HG02763 (cell line): ENCODE data around the gene COL2A1.

ENCODE experiments used
- ATAC-seq: cut with Tn5 transposase; IDR thresholded peaks from one replicate; pipeline ENCODE4 v1.9.1; 2021; ENCODE audit warnings: mild to moderate bottlenecking, moderate library complexity; ENCODE audit not compliant: unreplicated experiment

COL2A1 gene

DNA sequence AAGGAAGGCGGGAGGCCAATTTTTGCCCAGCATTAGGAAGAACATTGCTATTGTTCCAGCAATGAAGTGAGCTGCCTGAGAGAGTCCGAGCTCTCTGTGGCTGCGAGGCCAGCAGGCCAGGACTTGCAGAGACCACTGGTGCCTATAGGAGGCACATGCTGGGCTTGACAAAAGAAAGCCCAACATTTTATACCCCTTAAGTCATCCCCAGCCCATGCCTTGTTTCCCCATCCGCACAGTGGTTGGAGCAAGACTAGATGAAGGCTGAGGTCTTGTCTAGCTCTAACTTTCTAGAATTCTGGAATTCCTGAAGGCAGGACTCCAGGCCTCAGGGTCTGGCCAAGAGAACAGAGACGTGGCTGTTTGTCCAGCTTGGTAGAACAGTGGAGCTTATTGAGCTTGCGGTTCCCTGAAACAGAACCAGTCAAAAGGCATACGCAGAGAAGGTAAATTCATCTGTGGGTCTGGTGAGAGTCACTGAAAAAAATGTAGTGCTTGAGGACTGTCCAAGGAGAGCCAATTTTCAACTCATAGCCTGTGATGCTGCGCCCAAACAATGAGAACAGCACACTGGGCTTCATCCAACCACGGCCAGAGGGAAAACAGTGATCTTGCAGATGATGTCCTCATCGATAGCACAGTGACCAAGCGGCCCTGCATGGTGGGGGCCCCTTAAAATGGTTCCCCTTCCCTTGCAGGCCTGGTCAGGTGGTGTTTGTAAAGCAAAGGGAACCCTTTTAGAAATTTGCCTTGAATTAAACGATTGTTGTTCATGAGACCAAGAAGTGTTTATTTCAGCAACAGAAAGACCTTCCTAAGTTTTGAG is 27.1 kb upstream of the COL2A1 start:
- ATAC-seq = no peak

DNA sequence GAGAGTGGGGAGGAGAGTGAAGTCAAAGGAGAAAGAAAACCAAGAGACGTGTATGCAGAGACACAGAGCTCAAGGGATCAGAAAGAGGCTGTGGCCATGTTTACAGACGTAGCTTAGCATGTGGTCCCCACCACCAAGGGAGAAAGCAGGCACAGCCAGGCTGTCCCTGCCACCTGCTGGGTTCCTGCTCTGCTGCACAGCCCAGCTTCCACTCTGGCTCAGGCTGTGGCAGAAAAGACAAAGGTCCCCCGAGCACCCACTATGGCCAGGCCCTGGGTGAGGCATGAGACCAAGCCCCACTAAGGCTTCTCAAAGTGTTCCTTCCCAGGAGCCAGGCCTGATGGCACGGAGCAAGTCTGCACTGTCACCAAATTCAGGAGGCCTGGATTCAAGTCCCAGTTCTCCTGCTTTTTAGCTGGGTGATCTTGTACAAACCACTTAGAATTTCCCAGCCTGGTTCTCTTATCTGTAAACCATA is 25.9 kb upstream of the COL2A1 start:
- ATAC-seq = no peak

DNA sequence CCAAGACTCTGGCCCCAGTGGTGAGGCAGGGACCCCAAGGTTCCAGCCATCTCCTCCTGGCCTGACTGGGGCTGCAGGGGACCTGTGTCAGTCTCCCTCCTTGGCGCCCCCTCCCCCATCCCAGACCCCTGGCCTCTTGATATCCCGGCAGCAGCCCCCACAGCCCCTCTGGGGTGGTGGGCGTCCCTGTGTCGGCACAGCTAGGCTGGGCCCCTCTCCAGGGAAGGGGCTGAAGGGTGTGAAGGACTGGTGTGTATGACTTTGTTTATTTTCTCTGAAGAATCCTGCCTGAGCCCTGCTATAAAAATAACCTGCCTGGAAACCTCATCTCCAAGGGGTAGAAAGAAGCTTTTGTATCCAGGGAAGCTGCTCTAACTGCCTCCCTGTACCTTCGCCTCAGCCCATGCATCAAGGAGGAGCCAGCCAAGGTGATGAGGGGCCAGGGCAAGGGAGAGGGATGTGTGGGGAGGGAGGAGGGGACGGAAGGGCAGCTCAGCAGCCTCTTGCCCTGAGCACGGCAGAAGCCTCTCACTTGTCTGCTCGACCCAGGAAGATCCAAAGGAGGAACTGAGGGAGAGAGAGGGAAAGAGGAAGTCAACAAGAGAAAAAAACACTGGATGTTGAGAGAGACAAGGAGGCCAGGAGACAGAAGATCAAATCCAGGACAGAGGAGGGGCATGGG is 25.4 kb upstream of the COL2A1 start:
- no peak for ATAC-seq

DNA sequence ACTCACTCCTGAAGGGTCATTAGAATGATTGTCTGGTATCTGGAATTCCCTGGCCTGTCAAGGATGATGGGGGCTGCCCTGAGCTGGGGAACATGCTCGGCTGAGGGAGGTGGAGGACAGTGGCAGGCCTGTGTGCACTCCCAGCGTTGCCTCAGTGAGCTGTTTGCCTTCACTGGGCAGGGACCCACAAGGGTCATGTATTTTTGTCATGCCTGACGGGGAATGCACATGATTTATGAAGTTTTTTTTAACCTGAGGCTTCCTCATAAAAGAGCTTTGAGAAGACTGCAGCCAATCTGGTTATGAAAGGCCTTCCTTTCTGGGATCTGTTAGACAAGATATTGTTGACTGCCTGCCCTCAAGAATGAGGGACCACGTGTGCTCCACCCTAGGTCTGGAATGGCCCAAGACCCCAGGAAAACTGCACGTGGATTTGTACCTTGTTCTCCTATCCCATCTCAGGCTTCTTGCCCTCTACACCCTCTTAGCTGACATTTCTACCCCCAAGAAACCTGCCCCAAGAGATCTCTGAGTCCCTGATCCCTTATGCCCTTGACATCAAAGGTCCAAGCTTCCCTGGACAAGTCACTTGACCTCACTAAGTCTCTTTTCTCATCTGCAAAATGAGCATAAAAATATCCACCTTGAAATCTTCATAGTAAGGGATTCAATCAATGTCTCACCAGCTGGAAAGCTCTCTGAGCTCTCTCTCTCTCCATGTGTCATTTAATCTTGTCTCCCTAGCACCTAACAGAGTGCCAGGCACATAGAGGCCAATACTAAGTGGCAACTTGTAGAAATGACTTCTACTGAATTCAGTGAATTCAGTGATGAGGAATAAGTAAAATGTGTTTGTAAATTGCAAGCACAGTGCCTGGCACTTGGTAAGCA is 24.5 kb upstream of the COL2A1 start:
- no peak for ATAC-seq

DNA sequence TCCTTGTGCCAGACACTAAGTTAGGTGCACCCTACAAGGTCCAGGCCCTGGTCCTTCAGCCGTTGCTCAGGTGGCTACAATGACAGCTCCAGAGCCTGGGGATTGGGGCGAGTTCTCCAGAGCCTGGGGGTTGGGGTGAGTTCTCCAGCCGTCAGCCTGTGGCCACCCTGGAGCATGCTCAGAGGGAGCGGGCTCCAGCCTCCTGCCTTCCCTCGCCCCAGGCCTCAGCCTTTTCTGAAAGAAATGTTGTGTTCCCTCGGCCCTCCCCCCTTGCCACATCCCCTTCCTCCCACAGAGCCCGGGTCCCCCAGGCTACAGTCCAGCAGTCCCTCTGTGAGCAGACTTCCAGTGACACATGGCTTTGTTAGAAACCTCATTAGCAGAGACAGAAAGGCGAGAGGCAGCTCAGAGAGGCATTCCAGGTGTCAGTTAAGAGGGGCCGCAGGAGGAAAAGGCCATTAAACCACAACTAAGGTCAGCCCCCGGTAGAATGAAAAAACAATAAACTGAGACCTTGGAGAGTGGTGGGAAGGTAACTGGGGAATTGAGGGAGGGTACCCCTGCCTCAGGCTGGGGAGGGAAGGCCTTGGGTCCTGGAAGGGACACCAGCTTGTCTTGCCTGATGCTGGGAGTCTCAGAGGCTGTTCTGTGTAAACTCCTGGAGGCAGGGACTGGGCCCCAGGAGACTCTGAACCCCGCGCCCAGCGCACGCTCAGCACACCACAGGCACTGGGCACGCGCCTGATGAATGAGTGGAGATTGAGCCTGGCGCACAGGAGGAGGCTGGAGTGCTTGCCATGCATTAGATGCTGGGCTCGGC is 23.1 kb upstream of the COL2A1 start:
- no peak for ATAC-seq

DNA sequence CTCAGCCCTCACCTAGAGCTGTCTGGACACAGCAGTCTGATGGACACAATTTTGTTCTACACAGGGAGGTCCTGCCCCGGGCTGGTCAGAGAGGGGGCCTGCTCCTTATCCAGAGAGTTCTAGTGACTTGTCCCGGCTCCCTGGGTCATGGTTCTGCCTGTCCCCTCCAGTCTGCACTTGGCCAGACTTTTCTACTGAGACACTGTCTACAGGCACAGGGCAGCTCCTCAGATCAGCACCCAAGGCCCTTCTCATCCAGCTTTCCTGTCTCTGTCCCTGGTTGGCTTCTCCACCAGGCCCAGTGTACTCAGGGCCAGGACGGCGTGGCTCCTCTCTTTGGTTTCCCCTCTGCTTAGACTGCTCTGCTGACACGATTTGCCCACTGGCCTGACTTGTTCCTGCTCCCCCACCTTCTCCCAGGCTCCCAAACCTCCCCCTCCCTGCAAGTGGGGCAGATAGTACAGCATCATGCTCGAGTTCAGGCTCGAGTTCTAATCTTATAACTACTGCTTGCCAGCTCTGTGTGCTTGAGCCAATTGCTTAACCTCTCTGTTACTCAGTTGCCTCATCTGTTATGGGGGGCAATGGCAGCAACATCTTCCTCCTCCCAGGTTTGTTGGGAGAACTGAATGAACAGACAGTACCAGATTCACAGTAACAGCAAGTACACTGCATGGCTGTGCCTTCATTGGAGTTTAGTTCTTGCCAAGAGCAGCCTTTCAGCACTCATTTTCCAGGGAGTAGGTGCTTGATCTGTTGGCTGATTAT is 22.0 kb upstream of the COL2A1 start:
- ATAC-seq = no peak

DNA sequence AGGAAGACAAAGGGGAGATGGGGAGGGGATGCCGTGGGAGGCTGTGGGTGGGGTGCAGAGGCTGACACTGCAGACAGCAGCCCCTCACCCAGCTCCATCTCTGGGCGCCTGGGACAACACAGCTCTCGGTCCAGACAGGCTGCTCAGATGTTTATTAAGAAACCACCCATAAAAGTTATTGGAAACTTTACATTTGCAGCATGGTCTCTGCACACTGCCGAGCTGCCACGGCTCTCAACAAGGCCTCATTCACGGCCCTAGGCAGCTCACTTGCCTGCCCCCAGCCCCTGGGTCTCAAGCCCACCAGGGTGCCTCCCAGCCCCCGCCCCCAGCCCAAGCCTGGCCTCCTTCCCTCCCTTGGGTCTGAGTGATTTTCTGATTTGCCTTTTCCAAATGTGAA is 21.0 kb upstream of the COL2A1 start:
- no peak for ATAC-seq

DNA sequence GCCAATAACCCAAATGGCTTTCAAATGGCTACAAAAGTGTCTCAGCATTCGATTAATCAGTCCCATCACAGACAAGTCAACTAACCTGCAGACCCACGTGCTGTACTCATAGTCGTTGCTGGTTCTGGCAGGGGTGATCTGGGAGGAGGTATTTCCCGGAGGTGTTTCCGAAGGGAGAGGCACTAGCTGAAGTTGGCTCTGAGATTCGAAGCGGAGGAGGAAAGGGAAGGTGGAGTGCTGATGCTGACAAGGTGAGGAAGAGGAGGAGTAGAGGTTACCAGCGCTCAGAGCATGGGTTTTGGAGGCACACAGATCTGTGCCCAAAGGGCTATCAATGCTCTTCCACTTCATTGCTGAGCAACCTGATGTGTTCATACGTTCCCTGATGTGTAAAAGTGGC is 20.5 kb upstream of the COL2A1 start:
- no peak for ATAC-seq

DNA sequence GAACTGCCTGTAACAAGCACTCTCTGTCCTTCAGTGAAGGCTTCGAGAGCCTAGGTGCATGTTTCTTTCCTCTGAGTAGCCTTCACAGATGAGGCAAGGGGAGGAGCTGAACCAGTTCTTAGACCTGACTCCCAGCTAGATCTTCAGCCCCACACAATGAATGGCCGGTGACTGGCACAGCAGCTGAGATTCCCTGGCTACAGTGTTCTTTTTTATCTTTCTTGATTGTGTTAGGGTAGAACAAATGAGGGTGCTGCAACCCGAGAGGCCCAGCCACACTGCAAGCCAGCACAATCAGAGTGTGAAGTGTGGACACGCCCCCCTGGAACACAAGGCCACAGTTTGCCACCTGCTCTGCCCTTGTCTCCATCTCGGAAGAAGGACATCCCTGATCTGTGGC is 19.1 kb upstream of the COL2A1 start:
- ATAC-seq = no peak

DNA sequence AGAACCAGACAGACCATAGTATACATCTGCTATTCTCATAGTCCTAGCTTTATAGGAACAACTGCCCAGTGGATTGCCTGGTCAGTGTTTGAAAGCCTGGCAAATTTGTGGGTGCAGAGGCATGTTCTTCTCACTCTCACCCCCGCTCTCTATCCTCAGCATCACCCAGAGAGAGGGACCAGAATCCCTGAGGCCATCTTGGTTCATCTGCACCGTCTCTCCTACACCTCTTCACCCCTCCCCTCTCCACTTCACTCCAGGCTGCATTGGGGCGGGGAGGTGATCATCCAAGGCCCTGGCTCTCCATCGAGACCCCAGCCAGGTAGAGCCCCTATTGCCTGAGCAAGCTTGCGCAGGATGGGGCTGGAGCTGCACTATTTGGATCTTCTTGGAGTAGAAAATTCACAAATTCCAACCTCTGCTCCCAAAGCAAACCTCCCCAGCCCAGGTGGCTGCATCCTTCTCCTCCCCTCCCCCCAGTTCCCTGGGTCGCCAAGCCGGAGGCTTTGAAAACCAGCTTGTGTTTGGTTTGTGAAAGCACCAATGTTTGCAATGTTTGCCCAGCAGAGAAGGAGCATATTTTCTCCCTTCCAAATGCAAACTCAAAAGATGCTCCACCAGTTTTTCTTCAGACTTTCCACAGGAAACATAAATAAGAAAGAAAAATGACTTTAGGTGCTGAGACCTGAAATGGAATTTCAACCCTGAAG is 18.6 kb upstream of the COL2A1 start:
- ATAC-seq = no peak

DNA sequence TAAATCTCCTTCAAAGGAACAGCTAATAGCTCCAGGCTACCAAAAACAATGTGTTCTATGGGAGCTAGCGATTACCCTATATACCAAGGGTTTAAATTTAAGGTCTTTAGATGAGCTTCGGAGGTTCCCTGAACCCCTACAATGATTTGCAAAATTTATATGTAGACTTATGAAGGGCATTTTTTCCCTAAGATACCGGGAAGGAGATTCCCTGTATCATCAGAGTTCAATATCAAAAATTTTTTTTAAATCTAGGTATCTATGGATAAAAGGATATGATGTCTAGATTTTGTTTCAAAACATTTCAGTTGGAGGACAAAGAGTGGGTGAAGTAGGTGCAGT is 17.9 kb upstream of the COL2A1 start:
- no peak for ATAC-seq

DNA sequence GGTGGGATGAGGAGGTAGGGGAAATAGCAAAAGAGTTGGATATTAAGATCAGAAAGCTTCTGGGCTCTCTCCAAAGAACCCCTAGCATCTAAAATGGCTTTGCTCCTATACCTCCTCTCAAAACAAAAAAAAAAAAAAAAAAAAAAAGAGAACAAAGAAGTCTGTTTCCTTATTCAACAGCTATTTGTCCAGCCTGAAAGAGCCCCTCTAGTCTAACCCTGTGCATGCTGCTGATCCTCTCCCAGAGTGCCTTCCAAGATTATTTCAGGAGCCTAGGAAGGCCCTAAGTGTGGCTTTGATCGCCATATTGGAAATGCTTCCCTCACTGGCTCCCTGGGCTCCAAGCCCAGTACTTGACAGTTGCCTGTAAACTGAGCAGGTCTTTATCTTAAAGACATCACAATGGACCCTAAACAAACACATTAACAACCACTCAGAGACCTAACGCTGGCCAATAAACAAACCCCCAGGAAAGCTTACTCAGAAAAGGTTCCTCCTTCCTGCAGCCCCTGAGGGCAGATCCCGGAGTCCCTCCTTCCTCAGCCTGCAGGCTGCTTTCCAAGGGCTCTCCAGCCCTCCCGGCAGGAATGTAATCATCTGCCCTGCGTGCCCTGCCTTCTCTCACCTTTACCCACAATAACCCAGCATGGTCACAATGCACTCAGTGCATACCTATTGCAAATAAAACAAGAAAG is 17.4 kb upstream of the COL2A1 start:
- no peak for ATAC-seq

DNA sequence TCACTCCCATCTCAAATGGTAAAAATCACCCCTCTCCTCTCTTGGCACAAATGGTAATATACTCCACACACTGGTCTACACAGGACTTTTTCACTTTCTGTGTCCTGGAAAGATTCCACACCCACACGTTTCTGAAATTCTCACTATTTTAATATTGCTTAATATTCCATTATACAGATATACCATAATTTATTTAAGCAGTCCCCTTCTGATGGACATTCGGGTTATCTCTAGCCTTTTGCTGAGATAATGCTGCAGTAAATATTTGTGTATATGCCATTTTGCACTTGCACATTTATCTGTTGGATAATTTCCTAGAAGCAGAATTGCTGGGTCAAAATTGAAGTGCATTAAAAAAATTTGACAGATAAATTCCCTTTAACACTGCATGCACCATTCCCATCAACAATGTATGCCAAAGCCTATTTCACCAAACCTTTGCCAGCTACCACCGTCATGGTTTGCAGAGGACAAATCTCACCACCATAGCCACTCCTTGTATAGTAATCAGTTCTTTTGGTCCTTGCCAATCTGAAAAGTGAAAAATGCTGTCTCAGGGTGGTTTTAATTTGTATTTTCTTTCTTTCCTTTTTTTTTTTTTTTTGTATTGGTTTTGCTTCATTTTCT is 15.5 kb upstream of the COL2A1 start:
- ATAC-seq = no peak

DNA sequence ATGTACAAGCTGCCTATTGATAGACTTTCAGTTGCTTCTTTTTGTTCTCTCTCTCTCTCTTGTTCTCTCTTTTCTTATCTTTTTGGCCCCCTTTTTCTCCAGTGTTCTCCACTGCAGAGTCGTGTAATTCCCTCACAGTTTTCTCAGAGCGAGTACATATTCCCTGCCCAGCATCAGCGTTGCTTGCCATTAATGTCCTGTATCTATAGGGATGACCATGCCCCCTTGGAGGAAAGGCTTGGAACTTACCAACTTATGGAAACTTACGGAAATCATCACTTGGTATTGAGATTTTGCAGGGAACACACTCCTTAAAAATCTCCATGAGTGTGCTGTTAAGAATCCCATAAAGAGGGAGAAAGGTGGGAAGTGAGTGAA is 14.3 kb upstream of the COL2A1 start:
- no peak for ATAC-seq

DNA sequence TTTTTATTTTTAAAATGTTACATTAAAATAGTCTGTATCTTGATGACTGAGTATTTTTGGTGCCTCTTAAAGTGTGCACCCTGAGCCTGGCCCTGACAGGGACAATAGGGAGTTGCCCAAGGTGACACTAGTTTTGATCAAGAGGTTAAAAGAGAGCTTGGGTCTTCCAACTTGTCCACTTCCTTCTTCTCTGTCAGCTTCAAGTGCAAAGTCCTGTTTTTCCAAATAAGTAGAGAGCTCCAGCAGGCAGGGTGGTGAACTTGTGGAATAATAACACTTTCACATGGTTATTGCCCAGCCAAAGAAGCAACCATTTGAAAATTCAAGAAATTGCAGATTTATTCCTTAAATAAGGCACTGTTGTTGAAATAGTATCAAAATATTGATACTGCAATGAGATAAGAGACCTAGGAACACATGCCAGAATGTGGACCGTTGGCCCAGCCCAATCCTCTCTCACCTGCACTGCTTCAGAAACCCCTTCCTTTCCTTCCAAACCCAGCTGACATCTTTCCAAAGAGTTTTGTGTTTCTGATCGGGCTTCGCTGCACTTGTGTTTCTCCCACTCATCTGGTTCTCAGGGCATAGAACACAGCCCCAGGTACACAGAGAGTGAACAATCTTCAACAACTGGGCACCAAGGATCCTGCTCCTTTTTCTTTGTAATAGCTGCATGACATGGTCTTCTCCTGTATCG is 13.8 kb upstream of the COL2A1 start:
- ATAC-seq = no peak

DNA sequence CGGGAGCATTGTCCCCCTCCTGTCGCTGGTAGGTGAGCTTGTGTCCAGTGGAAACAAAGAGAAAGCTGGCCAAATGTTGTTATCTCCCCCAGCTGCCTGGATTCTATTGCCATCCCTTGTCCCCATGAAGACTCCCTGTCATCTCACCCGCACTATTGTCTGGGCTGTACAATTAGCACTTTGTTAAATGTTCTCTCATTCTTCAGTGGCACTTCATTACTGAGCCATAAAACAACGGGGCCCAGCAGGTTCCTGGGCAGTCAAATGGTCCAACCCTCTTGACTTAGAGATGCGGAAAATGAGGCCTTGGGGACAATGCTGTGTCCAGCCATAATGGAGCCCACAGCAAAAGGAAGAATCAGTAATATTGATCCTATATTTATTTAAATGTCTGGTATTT is 13.2 kb upstream of the COL2A1 start:
- ATAC-seq = no peak

DNA sequence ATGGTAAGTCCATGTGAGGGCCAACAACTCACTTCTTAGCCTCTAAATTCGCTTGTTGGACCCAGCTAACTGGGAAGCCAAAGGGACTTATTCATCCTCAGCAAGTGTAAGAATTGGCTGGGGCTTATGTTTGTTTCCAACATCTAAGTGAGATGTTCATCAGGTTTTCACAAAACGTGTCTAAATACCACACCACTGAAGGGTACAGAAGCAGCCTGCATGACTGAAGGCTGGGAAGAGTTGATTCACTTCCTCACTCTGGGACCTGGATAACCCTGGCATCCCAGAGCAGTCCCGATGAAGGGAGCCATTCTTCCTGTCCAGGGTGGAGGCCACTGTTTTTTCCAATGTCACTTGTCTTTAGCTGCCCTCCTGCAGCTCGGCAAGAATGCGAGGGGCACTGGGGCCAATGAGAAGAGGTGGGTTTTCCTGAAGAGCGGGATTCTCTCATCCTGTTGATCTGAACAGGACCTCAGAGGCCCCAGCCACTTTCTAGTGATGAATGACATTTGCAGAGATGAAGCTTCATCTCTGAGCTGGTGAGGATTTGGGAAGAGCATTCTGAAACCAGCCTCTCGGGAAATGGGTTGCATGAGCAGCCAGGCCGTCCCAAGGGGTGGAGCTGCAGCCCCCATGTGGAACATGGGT is 12.2 kb upstream of the COL2A1 start:
- no peak for ATAC-seq
